DND-41 (cell line): ENCODE data around the gene MAPRE3.

Source experiments
- CTCF ChIP-seq: IDR thresholded peaks from 2 replicates; pipeline ENCODE4 v1.5.1; 2012; ENCODE audit warnings: borderline replicate concordance, low read length, moderate library complexity, mild to moderate bottlenecking; ENCODE audit not compliant: poor library complexity, severe bottlenecking; ENCODE audit errors: extremely low read depth
- EZH2 ChIP-seq: IDR thresholded peaks from 3 replicates; pipeline ENCODE4 v1.6.1; 2012; ENCODE audit warnings: borderline replicate concordance, low read depth, mild to moderate bottlenecking, moderate library complexity, low read length, inconsistent platforms; ENCODE audit not compliant: severe bottlenecking

GRCh38 chr2:26978061-26978596, 7.7 kb downstream of the MAPRE3 start:
- TF ChIP-seq CTCF (no peak), EZH2 (no peak)
